Activated gamma-delta T cell (primary cell): ENCODE data around the gene PDIK1L.

ENCODE experiments used
- DNase-seq: peaks from one replicate; lab custom pipeline; 2025; lab: John Stamatoyannopoulos, UW

PDIK1L gene

GRCh38 chr1:26170472-26170821 lies 58.8 kb downstream of the PDIK1L start:
- no peak for DNase-seq

- no peak for DNase-seq
These were observed 59.8 kb downstream of the PDIK1L start, which contains the start of gene ZNF593OS for GRCh38 chr1:26171084-26172072. Gene ZNF593OS, minus strand, starts transcription at chr1:26171832. Its CDS starts 171 bp downstream, at chr1:26171661.
